HG03097 (cell line): ENCODE results near the gene ZNF77.
A peak's percentile ranks its signal among the peaks of the same experiment; 100 is the strongest.
"Not testable (repeated sequence)": the region's sequence is repeated elsewhere in the genome, so short reads cannot be mapped to it uniquely, and the experiment has no call there.

Source experiments
- ATAC-seq: cut with Tn5 transposase; IDR thresholded peaks from one replicate; pipeline ENCODE4 v1.9.1; 2021; ENCODE audit not compliant: unreplicated experiment, low FRiP score

The ZNF77 gene

GRCh38 chr19:2944775-2945574 is at the start of gene ZNF77:
ZNF77 (minus strand) TSS chr19:2944971; CDS start chr19:2944840, 131 bp downstream.
- ATAC-seq = peak; percentile 94

DNA sequence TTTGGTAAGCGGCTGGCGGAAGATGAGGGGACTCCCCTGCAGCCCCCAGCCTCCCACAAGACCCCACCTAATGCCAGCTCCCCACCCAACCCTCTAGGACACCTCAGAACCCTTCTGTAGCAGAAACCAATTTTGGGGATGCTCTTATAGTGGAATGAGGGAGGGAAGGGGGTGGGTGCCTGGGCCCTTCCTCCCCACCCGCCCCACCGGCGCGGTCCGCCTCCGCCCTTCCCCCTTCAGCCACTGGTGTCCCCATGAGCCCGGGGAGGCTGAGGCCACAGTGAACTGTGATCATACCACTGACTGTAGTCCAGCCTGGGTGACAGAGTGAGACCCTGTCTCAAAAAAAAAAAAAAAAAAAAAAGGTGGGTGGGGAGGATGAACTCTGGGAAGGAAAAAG is 48.8 kb upstream of the ZNF77 start:
- no peak for ATAC-seq

GRCh38 chr19:2992958-2993357 is 48.2 kb upstream of the ZNF77 start:
- ATAC-seq = no peak

GRCh38 chr19:2992333-2992732 is 47.6 kb upstream of the ZNF77 start:
- ATAC-seq = not testable (repeated sequence)

DNA sequence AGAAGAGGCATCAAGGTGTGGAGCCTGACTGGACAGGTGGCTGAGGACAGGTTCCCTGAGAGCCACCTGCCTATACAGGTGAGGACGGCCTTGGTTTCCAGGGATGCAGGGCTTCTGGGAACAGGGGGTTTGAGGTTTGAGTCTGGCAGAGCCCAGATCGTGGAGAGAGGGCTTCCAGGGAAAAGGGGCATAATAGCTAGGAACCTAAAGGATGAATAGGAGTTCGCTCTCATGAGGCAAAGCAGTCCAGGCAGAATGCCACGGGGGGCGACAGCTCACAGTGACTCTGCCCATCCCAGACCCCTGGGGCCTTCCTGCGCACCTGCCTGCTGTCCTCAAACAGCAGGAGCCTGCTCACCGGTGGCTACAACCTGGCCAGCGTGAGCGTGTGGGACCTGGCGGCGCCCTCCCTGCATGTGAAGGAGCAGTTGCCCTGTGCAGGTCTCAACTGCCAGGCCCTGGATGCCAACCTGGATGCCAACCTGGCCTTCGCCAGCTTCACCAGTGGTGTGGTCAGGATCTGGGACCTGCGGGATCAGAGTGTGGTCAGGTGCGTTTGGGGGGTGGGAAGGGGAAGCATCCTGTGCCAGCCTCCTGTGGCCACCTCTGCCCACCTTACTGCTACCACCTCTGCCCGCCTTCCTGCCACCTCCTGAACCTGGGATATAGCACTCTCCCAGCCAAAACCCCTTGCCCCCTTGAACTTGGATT is 44.6 kb upstream of the ZNF77 start:
- ATAC-seq = no peak

- no peak for ATAC-seq
These were observed 43.8 kb upstream of the ZNF77 start for GRCh38 chr19:2988568-2988967.

DNA sequence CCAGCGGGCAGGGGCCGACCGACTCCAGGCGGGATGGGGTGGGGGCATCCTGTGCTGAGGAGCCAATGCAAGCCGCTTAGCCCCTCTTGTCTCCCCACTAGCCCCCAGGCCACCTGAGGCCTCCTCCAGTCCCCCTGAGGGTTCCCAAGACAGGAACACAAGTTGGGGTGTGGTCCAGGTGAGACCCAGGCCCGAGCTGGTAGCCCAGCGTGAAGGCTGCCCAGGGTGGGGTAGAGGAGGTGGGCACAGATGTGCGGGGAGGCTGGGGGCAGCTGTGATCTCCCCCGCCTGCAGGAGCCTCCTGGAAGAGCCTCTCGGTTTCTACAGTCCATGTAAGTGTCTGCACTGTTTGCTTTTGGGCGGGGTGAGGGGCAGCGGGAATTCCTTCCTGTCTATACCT is 43.0 kb upstream of the ZNF77 start:
- no peak for ATAC-seq

DNA sequence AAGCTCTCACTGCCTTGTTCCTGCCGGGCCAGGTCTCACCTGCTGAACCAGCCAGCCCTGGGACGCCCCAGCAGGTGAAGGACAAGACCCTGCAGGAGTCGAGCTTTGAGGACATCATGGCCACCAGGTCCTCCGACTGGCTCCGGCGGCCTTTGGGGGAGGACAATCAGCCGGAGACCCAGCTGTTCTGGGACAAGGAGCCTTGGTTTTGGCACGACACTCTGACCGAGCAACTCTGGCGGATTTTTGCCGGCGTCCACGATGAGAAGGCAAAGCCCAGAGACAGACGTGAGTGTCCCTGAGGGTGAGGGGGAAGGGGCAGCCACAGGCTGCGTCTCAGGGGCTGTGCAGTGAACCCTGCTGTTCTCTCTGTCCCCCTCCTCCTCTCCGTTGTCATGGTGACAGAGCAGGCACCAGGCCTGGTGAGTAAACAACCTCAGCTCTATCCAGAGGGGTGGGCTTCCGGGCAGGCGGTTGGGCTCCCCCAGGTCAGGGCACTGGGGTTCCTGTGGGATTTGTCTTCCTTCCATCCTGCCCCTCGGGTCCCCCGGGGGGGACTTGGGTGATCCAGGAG is 42.3 kb upstream of the ZNF77 start:
- no peak for ATAC-seq

- no peak for ATAC-seq
These were observed 39.4 kb upstream of the ZNF77 start for GRCh38 chr19:2984215-2984528.

DNA sequence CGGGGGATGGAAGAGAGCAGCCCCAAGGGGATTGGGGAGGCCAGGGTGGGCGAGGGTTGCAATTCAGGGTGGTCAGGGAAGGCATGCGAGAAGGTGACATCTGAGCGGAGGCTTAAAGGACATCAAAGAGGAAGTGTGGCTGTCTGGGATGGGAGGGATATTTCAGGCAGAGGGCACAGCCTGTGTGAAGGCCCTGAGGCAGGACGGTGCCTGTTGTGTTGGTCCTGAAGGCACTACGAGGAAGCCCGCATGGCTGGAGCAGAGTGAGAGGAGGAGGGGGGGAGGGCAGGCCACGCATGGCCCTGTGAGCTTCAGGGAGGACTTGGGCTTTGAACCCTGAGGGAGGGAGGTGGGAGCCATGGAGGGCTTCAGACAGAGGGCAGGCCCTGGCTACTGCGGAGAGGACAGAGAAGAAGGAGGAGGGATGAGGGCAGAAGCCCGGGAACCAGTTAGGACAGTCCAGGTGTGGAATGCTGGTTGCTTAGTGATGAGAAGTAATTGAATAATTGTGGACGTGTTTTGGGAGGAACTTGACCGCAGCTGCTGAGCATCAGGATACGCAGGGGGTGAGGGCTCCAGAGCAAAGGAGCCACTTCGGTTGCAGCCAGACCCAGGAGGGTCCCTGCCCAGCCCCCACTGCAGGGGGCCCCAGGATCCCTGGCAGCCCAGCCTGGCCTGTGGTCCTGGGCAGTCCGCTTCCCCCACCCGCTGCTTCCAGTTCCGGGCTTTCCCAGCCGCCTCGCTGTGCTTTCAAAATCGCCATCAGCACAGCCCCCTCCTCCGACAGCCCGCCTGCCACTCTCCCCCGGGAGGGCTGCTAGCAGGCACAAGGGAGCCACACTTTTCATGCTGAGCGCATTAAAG is 38.8 kb upstream of the ZNF77 start:
- ATAC-seq = no peak

DNA sequence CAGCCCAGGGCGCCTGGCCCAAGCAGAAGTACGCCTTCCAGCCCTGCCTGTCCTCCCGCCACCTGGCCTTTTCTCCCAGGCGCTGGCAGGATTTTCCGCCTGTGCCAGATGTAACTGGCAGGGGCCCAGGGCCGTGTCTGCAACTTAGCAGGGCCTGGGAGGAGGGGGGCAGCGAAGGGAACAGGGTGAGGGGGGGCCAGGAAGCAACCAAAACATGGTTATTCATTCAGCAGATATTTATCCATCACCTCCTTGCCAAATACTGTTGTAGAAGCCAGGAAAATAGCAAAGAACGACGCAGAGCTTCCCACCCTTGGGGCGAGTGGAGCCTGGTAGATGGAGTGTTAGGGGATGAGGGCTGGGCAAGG is 38.2 kb upstream of the ZNF77 start:
- no peak for ATAC-seq

DNA sequence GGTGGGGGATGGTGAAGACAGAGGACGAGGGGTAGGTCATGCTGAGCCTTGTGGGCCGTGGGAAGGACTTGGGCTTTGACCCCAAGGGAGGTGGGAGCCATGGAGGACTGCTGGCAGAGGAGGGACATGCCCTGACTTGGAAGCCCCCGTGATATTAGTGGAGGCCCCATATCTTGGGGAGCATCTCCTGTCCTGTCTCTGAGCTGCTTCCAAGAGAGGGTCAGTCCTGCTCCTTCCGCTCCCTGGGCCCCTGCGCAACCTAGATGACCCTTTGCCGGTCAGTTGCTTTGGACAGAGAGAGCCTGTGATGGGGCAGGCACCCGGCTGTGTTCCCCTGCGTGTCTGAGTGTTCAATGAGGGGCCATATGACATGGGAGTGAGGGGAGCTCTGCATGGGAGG is 37.8 kb upstream of the ZNF77 start:
- no peak for ATAC-seq

- no peak for ATAC-seq
These were observed 37.1 kb upstream of the ZNF77 start for GRCh38 chr19:2981898-2982297.

DNA sequence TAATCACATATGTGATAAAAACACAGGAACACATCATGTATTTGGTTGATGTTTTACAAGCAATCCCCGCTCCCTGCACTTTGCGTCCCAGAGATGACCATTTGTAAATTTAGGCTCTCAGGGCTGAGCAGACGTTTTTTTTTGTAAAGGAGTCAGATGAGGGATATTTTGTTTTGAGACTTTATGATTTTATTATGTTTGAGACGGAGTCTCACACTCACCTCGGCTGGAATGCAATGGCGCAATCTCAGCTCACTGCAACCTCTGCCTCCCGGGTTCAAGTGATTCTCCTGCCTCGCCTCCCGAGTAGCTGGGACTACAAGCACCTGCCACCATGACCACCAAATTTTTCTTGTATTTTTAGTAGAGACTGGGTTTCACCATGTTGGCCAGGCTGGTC is 34.0 kb upstream of the ZNF77 start:
- no peak for ATAC-seq

GRCh38 chr19:2978166-2978767 is 33.5 kb upstream of the ZNF77 start:
- no peak for ATAC-seq

- no peak for ATAC-seq
These were observed 33.0 kb upstream of the ZNF77 start for GRCh38 chr19:2977746-2978138.

GRCh38 chr19:2977001-2977745 is 32.4 kb upstream of the ZNF77 start, which contains the start of gene TLE6:
TLE6 (plus strand) TSS chr19:2977564; CDS start chr19:2978234, 670 bp downstream.
- ATAC-seq = peak; percentile 93

DNA sequence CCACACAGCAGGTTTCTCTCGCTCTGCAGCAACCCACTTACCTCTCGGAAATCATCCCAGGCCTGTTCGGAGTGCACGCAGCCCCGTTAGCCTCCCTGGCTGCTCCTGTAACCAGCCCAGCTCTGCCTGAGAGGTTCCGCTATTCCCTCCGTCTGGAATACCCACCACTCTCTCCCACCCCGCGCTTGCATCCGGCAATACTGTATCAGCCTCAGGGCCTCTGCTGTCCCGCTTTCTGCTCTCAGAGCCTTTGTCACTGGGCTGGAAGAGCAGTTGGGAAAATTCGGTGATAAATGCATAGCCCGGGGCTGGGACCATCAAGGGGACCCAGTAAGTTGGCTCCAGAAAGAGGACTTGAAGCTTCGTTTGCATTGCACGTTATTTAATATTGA is 31.8 kb upstream of the ZNF77 start:
- ATAC-seq = no peak

GRCh38 chr19:2974342-2975041 is 29.7 kb upstream of the ZNF77 start:
- no peak for ATAC-seq
